Muscle of arm (tissue), 12 donors: ENCODE data around the gene FFAR2. TPM values are rescaled to one million over a fixed set of nuclear protein-coding genes. Genes with fewer than 3 reads are reported as not detected.
"Not testable (repeated sequence)": the region's sequence is repeated elsewhere in the genome, so short reads cannot be mapped to it uniquely, and the experiment has no call there.

Source experiments
- DNase-seq: peaks from one replicate; pipeline ENCODE4 v3.0.0-alpha.2; 2013
- polyA plus RNA-seq, 12 donors: library from polyadenylated mRNA; unstranded; fragments of 120-200 nt; gene quantifications; one replicate each; pipeline ENCODE4 v1.2.1, GENCODE V29; 2013; ENCODE audit not compliant: insufficient read length in 12 of 12

Gene FFAR2
- polyA plus RNA-seq, 12 donors: 0.08 to 0.54 (median 0.26) TPM; not detected in 3

- no peak for DNase-seq
These were observed 7.7 kb downstream of the FFAR2 start for GRCh38 chr19:35455616-35456201.

GRCh38 chr19:35457173-35457572 lies 9.1 kb downstream of the FFAR2 start:
- no peak for DNase-seq

- no peak for DNase-seq
These were observed 10.1 kb downstream of the FFAR2 start for GRCh38 chr19:35458192-35458591.

GRCh38 chr19:35458731-35459391 lies 10.8 kb downstream of the FFAR2 start:
- no peak for DNase-seq

GRCh38 chr19:35459414-35460082 lies 11.5 kb downstream of the FFAR2 start:
- peak; percentile 41 for DNase-seq

- no peak for DNase-seq
These were observed 12.6 kb downstream of the FFAR2 start for GRCh38 chr19:35460608-35461007.

GRCh38 chr19:35461060-35461459 lies 13.0 kb downstream of the FFAR2 start:
- no peak for DNase-seq

GRCh38 chr19:35461788-35462187 lies 13.7 kb downstream of the FFAR2 start:
- not testable (repeated sequence) for DNase-seq

GRCh38 chr19:35462476-35462953 lies 14.5 kb downstream of the FFAR2 start:
- DNase-seq: peak; percentile 19

GRCh38 chr19:35462956-35463355 lies 14.9 kb downstream of the FFAR2 start:
- not testable (repeated sequence) for DNase-seq

GRCh38 chr19:35466259-35466658 lies 18.2 kb downstream of the FFAR2 start:
- DNase-seq: no peak

GRCh38 chr19:35468637-35469036 lies 20.6 kb downstream of the FFAR2 start:
- DNase-seq: no peak

GRCh38 chr19:35470128-35470527 lies 22.1 kb downstream of the FFAR2 start:
- no peak for DNase-seq

- DNase-seq: not testable (repeated sequence)
These were observed 23.0 kb downstream of the FFAR2 start for GRCh38 chr19:35471075-35471474.

- DNase-seq: no peak
These were observed 23.9 kb downstream of the FFAR2 start for GRCh38 chr19:35471946-35472345.

GRCh38 chr19:35474104-35474503 lies 26.0 kb downstream of the FFAR2 start:
- no peak for DNase-seq

GRCh38 chr19:35474594-35474993 lies 26.5 kb downstream of the FFAR2 start:
- DNase-seq: not testable (repeated sequence)

- DNase-seq: no peak
These were observed 28.1 kb downstream of the FFAR2 start for GRCh38 chr19:35476149-35476548.

- no peak for DNase-seq
These were observed 31.0 kb downstream of the FFAR2 start for GRCh38 chr19:35478794-35479677.

- no peak for DNase-seq
These were observed 35.0 kb downstream of the FFAR2 start for GRCh38 chr19:35483089-35483488.

GRCh38 chr19:35484252-35485036 lies 36.4 kb downstream of the FFAR2 start:
- no peak for DNase-seq
